ENCODE results near the gene DYRK2.

DNA sequence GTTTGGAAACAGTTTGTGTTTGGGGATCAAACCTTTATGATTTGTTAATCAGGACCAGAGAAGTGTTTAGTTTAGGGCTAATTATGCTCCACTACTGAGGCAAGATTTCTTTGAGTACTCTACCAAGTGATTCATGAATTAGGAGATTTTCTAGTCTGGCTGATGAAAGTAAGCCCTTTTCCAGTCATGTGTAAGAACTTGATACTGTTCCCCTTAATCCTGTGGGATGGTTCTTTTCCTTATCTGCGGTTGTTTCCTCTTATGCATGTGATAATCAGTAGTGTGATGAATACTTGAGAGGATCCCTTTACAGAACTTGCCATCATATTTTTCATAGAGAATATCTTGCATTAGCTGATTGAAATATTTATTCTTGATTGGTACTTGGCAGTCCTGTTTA lies 42.1 kb downstream of the DYRK2 start:
- TF ChIP-seq, protein P1, sequence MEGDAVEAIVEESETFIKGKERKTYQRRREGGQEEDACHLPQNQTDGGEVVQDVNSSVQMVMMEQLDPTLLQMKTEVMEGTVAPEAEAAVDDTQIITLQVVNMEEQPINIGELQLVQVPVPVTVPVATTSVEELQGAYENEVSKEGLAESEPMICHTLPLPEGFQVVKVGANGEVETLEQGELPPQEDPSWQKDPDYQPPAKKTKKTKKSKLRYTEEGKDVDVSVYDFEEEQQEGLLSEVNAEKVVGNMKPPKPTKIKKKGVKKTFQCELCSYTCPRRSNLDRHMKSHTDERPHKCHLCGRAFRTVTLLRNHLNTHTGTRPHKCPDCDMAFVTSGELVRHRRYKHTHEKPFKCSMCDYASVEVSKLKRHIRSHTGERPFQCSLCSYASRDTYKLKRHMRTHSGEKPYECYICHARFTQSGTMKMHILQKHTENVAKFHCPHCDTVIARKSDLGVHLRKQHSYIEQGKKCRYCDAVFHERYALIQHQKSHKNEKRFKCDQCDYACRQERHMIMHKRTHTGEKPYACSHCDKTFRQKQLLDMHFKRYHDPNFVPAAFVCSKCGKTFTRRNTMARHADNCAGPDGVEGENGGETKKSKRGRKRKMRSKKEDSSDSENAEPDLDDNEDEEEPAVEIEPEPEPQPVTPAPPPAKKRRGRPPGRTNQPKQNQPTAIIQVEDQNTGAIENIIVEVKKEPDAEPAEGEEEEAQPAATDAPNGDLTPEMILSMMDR (IDR thresholded peaks at IDR 0.05; ENCODE audit: insufficient read depth, low read depth, low read length): no peak
- TF ChIP-seq EZH2 (IDR thresholded peaks at IDR 0.05; ENCODE audit: insufficient read depth, low read length): no peak
